GM19238 (cell line): ENCODE results near the gene USP3.
"Not testable (repeated sequence)": the region's sequence is repeated elsewhere in the genome, so short reads cannot be mapped to it uniquely, and the experiment has no call there.

Source experiments
- DNase-seq: peaks from one replicate; pipeline ENCODE4 v3.0.0; 2011; ENCODE audit warnings: low spot score; ENCODE audit not compliant: insufficient read length

Gene USP3

DNA sequence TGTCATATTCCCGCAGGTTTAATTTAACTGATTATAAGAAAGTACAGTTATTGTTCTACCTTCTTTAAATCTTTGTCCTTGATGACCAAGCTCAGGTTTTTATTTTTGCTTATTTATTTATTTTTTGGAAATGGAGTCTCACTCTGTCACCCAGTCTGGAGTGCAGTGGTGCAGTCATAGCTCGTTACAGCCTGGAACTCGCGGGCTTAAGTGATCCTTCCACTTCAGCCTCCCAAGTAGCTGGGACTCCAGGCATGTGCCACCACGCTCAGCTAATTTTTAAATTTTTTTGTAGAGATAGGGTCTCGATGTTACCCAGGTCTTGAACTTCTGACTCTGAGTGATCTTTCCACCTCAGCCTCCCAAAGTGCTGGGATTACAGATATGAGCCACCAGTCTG is 8.9 kb downstream of the USP3 start:
- no peak for DNase-seq

DNA sequence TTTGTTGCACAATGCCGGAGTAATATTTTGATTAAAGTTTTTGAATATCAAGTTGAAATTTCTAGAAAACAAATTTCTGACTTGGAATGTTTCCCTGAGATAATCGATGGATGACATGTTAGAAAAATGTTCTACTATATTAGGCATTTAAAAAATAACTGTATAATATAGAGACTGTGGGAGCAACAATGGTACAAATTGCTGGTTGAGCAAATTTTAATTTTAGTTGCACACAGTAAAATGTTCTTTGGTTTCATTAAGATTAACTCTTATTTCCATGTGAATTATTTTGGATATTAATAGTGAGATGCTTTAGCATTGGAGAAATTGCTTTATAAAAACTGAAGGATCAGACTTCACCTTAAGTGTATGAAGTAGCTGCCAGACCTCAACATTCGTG is 9.3 kb downstream of the USP3 start:
- no peak for DNase-seq

DNA sequence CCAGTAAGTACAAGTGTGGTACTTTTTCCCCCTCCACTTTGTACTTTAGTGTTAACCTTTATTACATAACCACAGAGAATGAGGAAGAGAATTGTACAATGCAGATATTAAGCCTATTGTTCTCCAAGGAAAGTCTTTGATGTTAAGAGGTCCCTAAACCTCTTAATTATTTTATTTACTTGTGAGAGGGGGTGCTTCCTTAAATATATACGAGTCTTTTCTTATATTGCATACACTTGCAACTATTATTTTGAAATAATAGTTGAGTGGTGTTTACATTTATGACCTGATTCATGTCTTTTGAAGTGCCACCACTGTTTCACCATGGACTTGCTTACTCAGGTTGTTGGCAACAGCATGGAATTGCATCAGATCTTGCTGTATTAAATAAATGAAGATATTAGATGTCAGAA is 10.1 kb downstream of the USP3 start:
- no peak for DNase-seq

- no peak for DNase-seq
Observed at GRCh38 chr15:63517202-63517601, 12.8 kb downstream of the USP3 start.

DNA sequence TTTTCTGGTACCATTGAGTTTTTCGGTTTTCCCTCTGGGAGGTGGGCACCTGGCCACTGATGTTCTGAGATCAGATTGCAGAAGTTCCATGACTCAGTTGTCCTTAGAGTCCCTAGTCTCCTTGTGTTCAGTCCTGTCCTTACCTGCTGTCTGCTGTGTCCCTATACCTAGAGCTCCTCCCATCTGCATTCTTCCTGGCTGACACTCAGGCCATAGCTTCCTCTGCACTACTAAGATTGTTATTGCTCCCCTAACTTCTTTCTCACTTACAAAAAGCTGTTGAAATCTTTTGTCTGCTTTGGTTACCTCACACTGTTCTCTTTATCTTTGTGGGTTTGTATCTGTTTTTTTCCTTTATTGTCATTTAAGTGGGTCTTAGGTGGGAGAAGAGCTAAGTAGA is 13.2 kb downstream of the USP3 start:
- no peak for DNase-seq

DNA sequence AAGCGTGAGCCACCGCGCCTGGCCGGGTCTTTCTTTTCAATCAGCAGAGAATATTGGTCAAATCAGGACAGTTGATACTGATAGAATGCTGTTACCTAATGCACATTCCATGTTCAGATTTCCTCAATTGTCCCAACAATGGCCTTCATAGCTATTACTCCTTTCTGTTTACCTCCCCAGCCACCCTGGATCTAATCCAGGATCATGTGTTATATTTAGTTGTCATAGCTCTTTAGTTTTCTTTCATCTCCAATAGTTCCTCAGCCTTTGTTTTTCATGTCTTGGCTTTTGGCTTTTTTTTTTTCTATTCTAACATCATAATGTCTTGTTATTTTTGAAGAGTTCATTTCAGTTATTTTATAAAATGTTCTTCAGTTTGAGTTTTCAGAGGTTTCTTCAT is 14.6 kb downstream of the USP3 start:
- DNase-seq, result no peak

DNA sequence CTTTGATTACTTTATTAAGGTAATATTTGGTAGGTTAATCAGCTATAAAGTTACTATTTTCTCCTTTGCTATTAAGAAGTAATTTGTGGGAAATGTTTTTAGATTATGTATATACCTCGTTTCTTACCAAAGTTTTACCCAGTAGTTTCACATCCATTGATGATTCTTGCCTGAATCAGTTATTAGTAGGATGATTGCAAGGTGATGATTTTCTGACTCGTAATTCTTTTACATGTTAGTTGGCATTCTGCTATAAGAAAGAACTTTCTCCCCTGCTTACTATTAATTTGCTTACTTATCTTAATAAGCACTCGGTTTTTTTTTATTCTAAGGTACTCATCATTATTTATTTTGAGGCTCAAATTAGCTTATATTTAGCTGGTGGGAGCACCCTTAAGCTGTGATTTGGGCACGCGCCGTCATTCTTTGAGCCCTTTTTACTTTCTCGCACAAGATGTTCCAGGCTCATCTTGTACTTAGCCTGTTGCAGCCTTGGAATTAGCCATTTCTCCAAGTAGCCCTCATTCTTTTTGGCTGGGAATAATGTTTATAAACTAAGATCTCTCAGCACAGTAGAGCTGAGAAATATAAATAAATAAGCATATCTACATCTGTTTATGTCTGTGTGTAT is 15.3 kb downstream of the USP3 start:
- DNase-seq, result no peak

DNA sequence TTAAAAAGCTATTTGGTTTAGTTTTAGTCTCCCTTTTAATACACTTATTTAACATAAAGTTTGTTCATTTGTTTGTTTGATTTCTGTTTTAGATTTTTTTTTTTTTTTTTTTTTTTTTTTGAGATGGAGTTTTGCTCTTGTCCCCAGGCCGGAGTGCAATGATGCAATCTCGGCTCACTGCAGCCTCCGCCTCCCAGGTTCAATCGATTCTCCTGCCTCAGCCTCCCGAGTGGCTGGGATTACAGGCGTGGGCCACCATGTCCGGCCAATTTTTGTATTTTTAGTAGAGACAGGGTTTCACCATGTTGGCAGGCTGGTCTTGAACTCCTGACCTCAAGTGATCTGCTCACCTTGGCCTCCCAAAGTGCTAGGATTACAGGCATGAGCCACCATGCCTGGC is 16.1 kb downstream of the USP3 start:
- DNase-seq, result not testable (repeated sequence)

- DNase-seq, result no peak
Observed at GRCh38 chr15:63522225-63522578, 17.8 kb downstream of the USP3 start.

GRCh38 chr15:63523306-63523990 is 19.1 kb downstream of the USP3 start:
- DNase-seq, result no peak

DNA sequence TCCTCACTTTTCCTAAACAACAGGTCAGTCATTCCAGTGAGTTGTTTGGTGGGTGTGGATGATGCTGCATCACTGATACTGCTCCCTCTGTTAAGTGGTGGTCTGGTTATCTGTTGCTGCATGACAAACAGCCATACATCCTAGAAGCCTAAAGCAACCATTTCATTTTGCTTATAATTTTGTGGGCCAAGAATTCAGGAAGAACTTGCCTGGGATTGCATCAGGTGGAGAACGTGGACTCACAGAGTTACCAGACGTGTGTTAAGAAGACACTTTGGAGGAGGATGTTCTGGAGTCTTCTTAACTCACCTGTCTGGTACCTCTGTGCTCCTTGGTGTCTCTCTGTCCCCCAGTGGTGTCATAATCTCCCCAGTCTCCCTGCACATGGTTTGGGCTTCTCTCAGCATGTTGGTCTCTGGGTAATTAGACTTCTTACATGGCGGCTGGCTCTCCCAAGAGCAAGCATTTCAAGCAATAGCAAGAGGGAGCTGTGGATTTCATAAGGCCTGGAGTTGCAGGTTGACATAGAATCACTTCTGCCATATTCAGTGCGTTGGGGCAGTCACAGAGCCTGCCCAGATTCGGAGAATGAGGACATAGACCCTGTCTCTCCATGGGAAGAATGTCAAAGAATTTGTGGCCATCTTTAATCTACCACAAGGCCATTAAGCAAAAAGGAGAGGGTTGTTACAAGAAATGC is 20.1 kb downstream of the USP3 start:
- no peak for DNase-seq

DNA sequence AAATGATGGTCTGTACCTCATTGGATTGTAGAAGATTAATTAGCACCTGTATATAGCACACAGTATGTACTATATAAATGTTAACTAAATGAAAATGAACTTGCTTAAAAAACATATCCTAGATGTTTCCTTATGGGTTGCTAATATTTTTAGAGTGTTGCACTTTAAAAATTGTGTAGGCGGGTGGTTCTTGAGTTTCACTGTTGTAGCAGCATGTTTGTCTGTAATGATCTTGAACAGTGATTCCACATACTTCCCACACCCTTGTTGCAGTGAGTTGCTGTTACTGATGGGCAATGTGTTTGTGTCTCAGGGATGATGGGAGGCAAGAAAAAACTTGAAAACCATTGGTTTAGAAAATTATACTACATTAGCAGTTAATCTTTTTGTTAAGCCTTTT is 22.0 kb downstream of the USP3 start:
- DNase-seq, result no peak

DNA sequence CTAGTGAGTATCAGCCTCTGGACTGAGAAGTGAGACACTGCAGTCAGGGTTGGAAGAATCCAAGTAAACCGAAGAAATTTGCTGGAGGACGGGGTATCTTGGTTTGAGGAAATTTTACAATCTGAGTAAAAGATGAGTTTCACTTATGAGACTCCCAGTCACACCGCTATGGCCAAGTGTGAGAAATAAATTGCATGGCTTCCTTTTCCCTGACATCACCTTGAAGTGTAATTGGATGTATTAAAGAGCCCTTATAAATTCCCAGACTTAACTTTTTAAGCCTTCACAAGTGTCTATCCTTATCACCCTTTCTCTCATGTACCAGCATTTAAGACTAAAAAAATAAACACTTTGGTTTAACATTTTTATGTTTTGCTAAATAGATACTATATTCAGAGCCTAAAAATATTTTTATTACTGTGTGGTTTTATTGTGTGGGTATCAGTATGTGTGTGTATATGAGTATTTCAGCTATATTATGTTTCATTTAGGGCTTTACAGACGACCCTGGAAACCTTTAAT is 23.8 kb downstream of the USP3 start:
- DNase-seq, result no peak

GRCh38 chr15:63530235-63530634 is 25.8 kb downstream of the USP3 start:
- DNase-seq, result no peak

DNA sequence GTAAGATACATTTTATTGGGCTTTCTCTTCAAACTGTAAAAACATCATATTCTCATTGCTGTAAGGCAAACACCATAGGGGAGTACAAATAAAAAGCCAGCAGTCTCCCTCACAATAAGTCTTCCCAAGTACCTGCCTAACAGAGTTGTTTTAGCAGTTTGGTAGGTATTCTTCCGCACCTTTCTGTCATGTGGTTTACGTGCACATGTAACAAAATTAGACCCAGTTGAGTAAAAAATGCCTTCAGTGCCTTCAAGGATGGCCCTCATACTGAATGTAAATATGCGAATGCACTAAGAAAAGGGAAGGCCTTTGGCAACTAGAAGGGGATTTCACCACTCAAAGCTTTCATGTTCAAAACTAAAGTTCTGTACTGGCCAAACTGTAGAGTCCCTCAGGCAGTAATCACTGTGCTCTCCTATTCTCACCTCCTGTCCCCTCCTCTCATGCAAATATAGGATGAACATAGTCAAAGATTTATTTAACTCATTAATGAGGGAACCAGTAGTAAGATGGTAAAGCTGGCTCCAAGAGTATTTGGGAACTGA is 26.4 kb downstream of the USP3 start:
- no peak for DNase-seq

DNA sequence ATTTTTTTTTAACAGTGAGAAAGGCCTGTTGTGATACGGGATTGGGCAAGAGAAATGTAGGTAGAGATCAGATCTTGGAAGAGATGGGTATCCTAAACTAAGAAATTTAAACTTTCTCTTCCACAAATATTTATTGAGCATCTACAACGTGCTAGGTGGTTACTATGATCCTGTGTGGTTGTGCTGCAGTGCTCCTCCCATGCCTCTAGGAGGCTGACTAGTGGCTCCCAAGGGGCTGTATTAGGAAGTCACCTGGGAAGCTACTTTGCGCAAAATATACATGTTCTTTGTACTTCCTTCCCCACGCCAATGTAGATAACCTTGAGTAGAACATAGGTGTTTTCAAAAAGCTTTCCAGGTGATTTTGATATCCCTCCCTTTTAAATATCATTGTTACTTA is 27.2 kb downstream of the USP3 start:
- DNase-seq, result no peak

GRCh38 chr15:63532307-63532744 is 27.9 kb downstream of the USP3 start:
- no peak for DNase-seq

DNA sequence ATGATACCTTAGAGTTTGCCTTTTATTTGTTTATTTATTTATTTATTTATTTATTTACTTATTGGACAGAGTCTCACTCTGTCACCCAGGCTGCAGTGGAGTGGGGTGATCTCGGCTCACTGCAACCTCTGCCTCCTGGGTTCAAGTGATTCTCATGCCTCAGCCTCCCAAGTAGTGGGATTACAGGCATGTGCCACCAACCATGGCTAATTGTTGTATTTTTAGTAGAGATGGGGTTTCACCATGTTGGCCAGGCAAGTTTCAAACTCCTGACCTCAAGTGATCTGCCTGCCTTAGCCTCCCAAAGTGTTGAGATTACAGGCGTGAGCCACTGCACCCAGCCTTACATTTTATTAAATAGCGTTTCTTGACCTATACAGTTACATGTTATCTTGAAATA is 30.5 kb downstream of the USP3 start:
- DNase-seq, result not testable (repeated sequence)

GRCh38 chr15:63535689-63536088 is 31.3 kb downstream of the USP3 start:
- no peak for DNase-seq

- no peak for DNase-seq
Observed at GRCh38 chr15:63538876-63539275, 34.5 kb downstream of the USP3 start.

- no peak for DNase-seq
Observed at GRCh38 chr15:63539521-63539920, 35.1 kb downstream of the USP3 start.

DNA sequence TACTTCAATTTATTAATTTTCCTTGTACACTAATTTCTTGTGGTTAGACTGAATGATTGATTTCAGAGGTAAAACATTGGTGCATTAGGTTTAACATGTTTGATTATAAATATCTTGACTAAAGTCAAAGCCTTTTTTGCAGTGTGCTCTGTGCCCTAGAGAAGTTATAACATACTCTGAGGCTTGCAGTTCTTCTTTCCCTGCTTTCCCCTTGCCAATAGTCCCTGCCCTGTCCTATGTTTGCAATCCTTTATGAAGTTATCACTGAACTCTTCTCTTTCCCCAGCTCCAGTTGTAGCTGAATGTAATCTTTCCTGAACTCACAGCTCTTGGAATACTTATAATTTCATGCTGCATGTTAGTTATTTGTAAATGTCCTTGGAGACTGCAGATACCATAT is 35.6 kb downstream of the USP3 start:
- DNase-seq, result no peak
